ENCODE data around the gene CNTN4.

Gene CNTN4

DNA sequence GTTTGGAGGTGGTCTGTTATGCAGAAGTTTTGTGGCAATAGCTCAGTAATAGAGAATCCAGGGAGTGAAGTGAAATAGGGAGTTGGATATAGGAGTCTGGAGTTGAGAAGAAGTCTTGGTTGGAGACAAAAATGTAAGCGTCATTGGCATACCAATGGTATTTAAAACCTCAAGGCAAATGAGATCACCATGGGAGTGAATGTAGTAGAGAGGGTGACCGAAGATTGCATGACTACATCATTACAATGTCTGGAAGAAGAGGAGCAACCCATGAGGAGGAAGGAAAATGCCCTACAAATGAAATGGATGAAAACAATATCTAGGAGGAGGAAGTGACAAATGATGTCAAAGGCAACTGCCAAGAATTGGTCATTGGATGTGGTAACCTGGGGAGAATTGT is 54.4 kb downstream of the CNTN4 start:
- no peak for DNase-seq (ENCODE audit: low read depth)

DNA sequence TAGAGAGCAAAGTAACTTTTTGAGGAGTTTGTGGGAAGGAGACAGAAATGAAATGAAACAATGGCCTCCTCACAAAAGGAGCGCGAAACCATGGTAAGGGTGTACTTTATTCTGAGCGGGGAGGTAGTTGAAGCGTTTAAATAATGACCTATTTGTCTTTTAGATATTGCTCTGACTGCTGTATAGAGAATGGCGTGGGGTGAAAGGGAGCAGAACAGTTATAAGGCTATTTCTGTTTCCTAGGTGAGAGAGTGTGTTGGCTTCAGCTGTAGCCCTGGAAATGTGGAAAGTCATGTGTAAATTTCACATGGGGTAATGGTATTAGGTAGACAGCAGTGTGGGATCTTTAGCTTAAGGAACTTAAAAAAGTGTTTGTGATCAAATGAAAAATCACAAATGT is 54.9 kb downstream of the CNTN4 start:
- no peak for DNase-seq (ENCODE audit: low read depth)

DNA sequence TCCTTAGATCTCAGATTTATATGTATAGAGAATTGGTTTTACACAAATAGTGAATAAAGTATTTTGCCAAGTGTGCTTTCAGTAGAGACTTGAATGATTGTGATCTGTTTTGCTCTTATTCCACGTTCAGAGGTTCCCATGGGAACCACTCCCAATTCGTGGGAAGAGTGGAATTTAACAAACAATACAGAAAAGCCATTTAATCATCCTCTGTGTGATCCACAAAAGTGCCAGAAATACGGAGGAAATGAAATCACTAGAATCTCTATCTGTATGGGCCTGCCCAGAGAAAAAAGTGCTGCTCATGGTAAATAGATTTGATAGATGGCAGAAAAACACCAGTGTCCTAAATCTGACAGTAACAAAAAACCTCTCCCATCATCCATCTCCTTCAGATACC is 56.0 kb downstream of the CNTN4 start:
- DNase-seq (ENCODE audit: low read depth): no peak

DNA sequence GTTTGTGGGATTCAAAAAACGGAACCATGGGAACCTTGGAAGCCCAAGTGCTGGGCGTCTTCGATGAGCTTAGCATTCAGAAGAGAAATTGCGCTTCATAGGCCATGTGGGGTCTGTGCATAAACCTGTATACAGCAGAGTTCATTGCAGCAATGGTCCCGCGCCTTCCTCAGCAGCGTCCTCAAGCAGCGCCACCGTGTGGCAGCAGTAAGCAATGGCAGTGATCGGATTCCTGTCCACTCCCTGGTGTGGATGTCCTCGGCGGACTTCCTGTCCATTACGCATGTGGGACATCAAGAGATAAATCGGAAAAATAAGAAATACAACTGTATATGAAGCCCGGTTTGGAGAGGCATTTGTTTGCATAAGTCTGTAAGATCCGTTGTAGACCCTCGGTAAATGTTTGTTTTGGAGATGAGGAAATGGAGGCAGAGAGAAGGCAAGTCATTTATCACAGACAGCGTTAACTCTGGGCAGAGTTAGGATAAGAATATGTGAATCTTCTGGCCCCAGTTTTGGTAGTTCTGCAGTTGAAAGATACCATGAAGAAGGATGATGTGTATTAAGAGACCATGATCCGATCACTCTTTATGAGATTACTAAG is 57.7 kb downstream of the CNTN4 start:
- no peak for DNase-seq (ENCODE audit: low read depth)

DNA sequence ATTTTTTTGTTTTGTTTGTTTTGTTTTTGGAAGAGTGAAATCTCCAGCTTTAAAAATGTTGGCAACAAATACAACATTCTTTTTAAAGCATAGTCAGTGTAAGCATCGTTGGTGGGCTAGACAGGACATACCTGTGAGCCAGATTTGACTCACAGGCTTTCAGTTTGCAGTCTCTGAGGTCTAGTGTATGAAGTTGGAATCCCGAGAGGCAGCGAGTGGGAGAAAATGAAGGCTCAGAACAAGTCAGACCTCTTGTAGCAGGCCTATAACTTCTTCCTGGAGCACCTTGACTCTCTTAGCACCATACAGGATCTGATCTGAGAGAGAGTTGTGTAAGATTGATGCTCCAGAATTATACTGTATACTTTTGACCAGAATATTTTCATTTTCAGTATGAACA is 60.2 kb downstream of the CNTN4 start:
- no peak for DNase-seq (ENCODE audit: low read depth)

DNA sequence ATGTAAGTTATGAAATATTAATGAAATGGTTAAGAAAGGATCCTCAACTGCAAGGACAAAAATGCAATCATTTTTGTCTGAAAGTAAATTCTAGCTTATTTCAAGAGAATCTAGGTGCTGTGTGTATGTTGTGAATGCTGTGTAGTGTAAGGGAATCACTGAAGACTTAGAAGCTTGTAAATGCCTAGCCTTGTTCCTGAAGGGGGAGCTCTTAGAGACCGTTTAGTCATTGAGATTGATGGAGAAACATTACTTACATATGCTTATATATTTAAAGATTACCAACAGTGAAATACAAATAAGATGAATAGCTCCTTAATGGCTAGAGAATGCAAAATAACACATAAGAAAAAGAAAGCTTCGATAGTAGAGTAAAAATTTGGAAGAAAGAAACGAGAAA is 67.9 kb downstream of the CNTN4 start:
- DNase-seq (ENCODE audit: low read depth): no peak

DNA sequence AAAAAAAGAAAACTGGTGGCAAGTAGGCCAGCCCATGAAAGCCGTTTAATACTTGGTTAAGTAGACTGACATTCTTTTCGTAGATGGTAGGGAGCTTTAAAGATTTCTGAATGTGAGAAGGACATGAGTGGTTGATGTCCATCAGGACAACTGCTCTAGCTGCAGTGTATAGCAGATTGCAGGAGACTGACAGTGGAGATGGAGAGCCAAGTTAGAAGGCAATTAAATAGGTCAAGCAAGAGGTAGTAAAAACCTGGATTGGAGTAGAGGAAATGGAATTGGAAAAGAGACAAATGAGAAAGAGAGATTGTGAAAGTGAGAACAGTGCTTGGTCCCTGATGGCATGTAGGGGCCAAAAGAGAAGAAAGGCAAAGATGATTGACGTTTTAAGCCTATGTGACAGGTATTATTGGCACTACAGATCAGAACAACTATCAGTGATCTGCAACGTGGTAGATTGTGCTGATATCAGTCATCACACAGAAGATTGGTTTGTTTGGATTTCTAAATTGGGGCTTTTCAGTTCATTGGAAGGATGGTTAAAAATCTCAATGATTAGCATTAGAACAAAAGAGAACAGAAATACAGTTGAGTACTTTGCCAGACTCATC is 74.0 kb downstream of the CNTN4 start:
- no peak for DNase-seq (ENCODE audit: low read depth)

DNA sequence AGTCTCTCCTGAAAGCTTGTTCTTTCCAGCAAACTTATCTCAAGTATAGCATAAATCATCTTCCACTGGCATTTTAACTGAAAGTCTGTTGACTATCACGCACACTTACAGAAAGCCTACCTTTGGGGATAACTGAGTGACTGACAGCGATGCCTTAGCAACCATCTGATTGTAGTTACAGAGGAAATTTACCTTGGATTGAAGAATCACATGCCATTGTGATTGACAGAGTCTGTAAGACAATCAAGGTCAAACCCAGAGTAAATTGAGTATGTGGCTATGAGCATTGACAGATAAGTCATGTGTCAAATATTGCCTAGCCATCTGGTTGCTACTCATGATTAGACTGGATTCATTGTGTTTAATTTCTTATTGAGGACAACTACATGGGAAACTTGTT is 82.0 kb downstream of the CNTN4 start:
- DNase-seq (ENCODE audit: low read depth): no peak

DNA sequence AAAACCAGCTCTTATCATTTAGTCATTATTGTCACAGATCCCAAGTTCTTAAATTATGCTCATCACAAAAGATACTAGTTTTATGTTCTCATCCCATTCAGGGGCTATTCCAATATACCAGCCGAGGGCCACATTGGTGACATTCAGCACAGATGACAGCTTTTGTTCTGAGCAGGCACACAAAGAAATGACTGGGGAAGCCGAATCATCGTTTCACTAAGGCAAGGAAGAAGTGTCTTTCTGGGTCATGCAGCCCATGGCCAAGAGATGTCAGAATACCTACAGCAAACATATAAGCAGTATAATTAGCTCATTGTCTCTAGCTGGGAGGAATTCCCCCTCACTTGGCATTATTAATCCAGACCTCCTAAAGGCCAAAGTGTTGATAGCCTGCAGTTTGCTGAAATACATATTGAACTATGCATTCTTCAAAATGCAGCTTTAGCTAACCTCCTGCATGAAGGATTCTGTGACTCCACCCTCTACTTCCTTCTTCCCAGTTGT is 100.2 kb downstream of the CNTN4 start:
- no peak for DNase-seq (ENCODE audit: low read depth)

DNA sequence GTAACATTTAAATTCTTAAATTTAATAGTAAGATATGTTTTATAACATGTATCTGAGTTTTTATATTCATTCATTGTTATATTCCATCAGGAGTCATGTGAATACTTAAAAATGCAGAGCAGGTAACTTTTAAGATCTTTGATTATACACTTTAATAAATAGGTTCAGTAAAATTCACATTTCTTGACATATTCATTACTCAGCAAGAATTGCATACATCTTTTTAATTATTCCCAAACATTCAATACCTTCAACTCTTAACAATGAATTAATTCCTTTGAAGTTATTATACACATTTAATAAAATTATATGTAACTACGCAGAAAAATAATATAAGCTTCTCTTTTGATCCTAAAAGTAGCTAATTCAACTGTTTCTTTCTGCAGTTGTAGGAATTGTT is 105.4 kb downstream of the CNTN4 start:
- no peak for DNase-seq (ENCODE audit: low read depth)

DNA sequence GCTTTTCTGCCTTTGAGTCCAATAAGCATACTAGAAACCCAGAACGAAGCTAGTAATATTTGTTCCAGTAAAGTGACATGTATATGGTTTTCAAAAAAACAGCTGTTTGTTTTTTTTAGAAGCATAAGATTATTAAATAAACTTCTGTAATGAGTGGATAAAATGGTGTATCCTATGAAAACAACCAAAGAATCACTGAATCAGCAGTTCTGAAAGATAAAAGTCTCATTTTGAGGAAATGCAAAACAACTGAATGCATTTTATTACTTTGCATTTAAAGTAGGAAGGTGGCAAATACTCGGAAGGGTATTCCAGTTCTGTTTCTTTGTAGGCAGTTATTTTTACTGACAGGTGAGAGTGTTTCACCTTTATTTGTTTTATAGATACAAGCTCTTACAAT is 107.0 kb downstream of the CNTN4 start:
- DNase-seq (ENCODE audit: low read depth): no peak

DNA sequence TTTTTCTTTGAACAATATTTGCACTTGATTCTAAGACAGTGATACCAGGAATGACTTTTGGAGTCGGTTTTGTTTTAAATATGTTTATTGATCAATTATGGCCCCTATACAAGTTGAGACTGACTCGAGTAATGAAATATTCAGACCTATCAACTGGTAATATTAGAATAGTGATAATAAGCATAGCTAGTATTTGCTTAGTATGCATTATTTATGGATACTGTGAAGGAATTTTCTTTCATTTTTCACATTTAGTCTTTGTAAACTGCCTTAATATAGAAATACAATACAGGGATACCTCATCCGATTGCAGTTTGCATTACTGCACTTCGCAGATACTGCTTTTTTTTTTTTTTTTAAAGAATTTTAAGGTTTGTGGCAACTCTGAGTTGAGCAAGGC is 107.9 kb downstream of the CNTN4 start:
- no peak for DNase-seq (ENCODE audit: low read depth)

DNA sequence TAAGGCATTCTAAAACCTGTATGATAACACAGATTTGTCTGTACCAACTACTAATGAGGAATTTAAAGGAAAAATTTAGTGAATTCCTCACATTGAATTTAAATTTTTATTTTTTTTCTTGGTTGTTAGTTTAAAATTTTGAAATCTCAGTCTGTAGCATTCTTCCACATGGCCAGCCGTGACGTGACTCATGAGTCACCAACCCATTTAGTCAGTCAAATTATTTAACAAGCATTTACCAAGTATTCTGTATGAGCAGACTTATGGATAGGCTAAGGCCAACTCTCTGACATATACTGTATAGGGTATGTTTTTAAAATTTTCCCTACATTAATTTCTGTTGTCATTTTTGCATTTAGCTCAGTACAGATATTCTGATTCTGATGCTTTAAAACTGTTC is 112.9 kb downstream of the CNTN4 start:
- no peak for DNase-seq (ENCODE audit: low read depth)

DNA sequence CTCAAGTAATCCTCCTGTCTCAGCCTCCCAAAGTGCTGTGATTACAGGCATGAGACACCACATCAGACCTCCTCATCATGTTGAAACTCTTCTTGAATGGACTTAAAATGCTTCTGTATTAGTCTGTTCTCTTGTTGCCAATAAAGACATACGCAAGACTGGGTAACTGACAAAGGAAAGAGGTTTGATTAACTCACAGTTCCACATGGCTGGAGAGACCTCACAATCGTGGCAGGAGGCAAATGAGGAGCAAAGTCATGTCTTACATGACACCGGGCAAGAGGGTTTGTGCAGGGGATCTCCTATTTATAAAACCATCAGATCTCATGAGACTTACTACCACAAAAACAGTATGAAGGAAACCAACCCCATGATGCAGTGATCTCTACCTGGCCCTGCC is 113.5 kb downstream of the CNTN4 start:
- no peak for DNase-seq (ENCODE audit: low read depth)

DNA sequence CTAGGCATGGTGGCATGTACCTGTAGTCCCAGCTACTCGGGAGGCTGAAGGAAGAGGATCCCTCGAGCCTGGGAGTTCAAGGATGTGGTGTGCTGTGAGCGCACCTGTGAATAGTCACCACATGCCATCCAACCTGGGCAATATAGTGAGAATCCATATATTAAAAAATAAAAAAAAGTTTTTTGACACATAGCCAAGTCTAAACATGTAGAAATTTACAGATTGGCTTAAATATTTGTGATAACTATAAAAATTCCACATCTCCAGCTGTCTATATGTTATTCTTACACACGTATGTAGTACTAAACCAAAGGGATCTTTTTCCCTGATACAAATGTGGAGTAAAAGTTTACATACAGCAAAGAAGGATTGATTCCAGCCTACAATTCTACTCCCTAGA is 119.7 kb downstream of the CNTN4 start:
- no peak for DNase-seq (ENCODE audit: low read depth)

DNA sequence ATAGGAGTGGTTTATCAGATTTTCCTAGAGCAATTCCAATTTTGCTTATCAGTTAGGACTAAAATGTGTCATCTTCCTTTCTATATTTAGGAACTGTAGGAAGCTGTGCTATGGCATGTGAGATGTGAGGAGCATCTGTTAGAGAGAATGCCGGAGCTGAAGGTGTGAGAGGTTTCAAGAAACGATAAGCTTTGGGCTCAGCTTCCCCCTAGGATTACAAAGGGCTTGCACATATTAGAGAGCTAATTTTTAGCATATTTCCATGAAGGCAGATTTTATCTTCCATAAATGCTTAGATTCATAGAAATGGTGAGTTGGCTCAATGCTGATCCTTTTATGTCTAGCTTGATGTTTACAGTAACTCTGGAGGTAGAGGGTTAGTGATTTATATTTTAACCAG is 120.2 kb downstream of the CNTN4 start:
- no peak for DNase-seq (ENCODE audit: low read depth)

DNA sequence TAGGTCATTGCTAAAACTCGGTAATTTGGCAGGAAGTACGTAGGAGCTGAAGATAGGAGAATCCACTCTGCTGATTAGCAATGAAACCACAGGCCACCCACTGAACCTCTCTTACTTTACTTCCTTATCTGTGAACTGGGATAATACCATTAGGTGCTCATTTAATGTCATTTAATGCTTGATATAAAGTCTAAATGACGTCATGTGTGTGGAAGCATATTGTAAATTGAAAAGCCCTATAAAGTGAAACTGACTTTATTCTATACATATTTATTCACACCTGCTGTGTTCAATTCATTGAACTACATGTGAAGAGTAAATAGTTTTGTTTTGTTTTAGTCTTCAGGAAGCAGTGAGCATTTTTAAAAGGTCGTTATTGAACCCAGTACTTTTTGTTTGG is 137.5 kb downstream of the CNTN4 start:
- no peak for DNase-seq (ENCODE audit: low read depth)

DNA sequence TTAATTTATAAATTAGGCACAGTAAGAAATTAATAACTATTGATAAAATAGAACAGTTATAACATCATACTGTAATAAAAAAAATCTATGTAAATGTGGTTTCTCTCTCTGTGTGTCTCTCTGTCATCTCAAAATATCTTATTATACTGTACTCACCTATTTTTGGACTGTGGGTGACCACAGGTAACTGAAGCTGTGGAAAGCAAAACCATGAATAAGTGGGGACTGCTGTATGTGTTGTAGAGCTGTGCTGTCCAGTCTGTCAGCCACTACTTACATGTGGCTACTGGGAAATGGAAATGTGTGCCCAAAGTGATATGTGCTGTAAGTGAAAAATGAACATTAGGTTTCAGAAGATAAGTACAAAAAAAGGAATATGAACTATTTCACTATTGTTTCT is 145.5 kb downstream of the CNTN4 start:
- DNase-seq (ENCODE audit: low read depth): no peak

DNA sequence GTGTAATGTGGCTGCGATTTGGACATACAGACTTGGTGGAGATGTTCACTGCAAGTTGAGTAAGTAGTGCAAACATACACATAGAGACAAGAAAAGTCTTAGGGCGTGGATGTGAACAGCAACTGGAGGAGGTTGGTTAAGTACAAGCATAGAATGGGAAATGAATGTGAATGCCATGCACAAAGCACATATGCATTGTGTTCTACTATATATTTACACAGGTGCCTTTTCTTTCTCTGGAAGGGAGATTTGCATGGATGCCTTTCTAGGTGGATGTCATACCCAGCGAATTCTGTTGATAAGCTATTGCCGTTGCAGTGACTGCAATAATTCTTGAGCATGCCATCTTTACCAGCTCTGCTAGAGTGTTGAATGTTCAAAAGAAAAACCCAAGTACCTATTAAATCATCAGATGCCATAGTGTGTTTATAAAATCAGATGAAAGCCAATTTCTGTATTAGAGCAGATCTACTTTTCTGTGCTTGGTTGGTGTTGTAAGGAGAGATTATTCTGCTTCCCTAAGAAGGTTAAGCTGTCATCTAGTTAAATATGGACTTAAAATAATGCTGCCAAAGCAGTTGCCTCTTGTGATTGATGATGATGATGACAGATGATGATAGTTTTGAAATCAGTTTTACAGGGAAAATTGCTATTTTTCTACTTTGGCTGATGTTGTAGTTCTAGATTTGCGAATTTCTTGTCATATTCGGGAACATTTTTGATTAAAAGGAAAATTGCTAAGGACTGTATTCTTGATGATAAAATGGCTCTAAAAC is 148.4 kb downstream of the CNTN4 start:
- DNase-seq (ENCODE audit: low read depth): no peak

DNA sequence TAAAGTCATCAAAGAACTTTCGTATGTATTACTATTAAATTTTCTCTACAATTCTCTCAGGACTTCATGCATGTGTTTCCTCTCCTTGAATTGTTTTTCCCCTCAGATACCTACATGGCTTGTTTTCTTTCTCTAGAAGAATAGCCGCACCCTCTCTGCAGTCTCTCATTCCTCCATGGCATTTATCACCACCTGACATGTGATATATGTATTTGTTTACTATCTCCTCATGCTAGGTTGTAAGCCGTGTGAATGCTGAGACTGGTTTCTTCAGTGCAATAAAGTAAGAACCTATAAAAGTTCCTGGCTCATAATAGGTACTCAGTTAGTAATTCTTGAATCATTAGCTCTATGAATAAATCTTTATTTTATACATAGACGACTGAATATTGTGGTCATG is 149.2 kb downstream of the CNTN4 start:
- DNase-seq (ENCODE audit: low read depth): no peak

DNA sequence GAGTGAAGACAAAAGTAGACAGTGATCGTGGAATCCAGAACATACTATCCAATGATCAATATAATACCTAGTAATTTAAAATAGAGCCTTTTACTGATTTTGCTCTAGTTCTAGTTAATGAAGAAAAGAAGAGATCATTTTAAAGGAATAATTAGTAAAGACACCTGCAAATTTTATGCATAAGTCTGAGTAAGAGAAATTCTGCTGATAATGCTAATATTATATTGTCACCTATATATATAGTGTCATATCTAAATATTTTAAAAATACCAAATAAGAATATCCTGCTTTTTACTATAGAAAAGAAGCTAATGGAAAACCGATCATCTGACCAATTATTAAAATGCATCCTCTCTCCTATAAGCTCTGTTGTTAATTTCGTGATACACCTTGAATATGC is 152.1 kb downstream of the CNTN4 start:
- no peak for DNase-seq (ENCODE audit: low read depth)

DNA sequence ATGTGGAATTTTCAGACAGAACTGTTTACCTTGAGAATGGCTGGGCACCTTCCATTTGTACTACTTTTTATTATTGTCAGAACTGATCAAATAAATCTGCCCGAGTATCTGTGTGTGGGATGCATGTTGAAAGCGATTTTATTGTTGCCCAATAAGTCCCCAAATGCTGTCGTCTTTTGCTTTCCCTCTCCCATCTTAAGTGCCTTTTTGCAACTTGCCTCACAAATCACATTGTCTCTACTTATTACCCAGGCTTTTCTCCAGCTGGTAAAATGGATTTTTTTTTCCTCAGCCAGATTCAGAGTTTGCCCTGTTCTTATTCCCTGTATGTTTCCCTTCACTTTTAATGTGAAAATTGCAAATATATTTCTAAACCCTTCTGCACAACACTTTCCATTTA is 163.1 kb downstream of the CNTN4 start:
- DNase-seq (ENCODE audit: low read depth): no peak

DNA sequence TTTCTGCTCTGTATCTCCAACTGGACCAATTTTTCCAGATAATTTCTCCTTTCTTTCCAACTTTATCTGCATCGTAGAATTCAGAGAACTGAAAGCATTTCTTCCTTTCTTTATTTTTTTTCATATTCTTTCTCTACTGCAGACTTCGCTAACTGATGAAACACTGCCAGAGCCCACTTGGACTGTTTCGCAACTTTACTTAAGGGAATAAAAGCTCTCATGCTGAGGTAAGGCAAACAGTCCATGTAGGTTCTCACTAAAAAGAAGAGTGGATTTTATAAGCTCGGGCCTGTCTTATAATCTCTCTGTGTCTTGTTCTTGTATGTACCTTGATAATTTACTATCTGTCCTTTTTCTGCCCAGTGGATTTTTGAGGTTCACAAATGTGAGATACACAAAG is 163.5 kb downstream of the CNTN4 start:
- DNase-seq (ENCODE audit: low read depth): no peak

DNA sequence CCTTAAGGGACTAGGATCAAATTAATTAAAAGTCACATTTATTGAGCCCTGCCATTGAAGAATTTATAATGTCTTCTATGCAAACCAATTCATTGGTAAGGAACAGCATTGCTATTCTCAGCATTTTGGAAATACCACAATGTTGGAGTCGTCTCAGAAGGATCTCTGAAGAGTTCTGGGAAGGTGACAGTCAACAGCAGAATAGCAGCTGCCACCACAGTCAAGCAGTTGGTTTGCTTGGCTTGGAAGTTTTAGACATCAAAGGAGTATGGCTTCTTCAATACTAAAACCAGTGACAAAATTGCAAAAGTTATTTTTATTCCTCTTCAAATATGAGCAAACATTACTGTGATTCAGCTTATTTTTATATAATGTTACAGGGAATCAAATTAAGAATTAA is 167.9 kb downstream of the CNTN4 start:
- no peak for DNase-seq (ENCODE audit: low read depth)
